Naive thymus-derived CD8-positive, alpha-beta T cell (primary cell): ENCODE measurements around the gene SSX1. TPM values are rescaled to one million over a fixed set of nuclear protein-coding genes. Genes with fewer than 3 reads are reported as not detected.
"Not testable (repeated sequence)": the region's sequence is repeated elsewhere in the genome, so short reads cannot be mapped to it uniquely, and the experiment has no call there.

Experiments used
- ATAC-seq, 2 donors: fragments of 150-1000 bp; cut with Tn5 transposase in 1 of 2; sonication (Bioruptor Pico), chemical (Tn5 transposase) in 1 of 2; 1 replicate in 1 of 2; 2 replicates in 1 of 2; pipeline ENCODE4 v1.10.0; 2021; ENCODE audit warnings: mild to moderate bottlenecking in 2 of 2, moderate library complexity in 2 of 2
- POLR2A ChIA-PET: fragments of 350-600 bp; sonication (Branson Sonifier 250); formaldehyde crosslinking; loops from one replicate; lab custom pipeline; 2021; ENCODE audit warnings: antibody characterized with exemption; lab: Charles Lee
- DNase-seq, 10 donors: peaks; one replicate each; pipeline versions ENCODE4 v3.0.0 to v3.0.0-alpha.2; 2020 to 2022
- H3K27ac Mint-ChIP-seq, 10 donors: one replicate each; pipeline ENCODE4 v1.8.0; 2020 to 2022; ENCODE audit warnings: mild to moderate bottlenecking in 10 of 10, mixed read lengths in 10 of 10, moderate library complexity in 4 of 10, inconsistent platforms in 1 of 10
- H3K27me3 Mint-ChIP-seq, 5 donors: one replicate each; pipeline ENCODE4 v1.8.0; 2021 to 2022; ENCODE audit warnings: mixed read lengths in 5 of 5
- H3K36me3 Mint-ChIP-seq, 3 donors: one replicate each; pipeline ENCODE4 v1.8.0; 2020 to 2022; ENCODE audit warnings: mixed read lengths in 3 of 3, mild to moderate bottlenecking in 2 of 3, inconsistent platforms in 1 of 3
- H3K4me1 Mint-ChIP-seq, 4 donors: one replicate each; pipeline ENCODE4 v1.8.0; 2021 to 2022; ENCODE audit warnings: mixed read lengths in 4 of 4
- H3K4me3 Mint-ChIP-seq, 10 donors: one replicate each; pipeline ENCODE4 v1.8.0; 2020 to 2022; ENCODE audit warnings: mild to moderate bottlenecking in 10 of 10, mixed read lengths in 10 of 10, moderate library complexity in 6 of 10, inconsistent platforms in 1 of 10
- H3K9me3 Mint-ChIP-seq, 9 donors: one replicate each; pipeline ENCODE4 v1.8.0; 2020 to 2022; ENCODE audit warnings: mixed read lengths in 9 of 9, mild to moderate bottlenecking in 3 of 9, inconsistent platforms in 1 of 9, moderate library complexity in 1 of 9
- polyA plus RNA-seq, 3 donors: library from polyadenylated mRNA; unstranded; fragments of 300-500 nt; fragmentation: Illumina TruSeq; gene quantifications; one replicate each; pipeline ENCODE4 v1.2.3, GENCODE V29; 2021
- total RNA-seq, 8 experiments: library from RNA in 2 of 8; stranded (reverse) in 2 of 8; gene quantifications; one replicate each; pipeline ENCODE4 v1.2.3 and lab custom pipeline; 2021 to 2026

The SSX1 gene
- total RNA-seq: not detected
- not detected for polyA plus RNA-seq
- total RNA-seq (lab: John Stamatoyannopoulos, UW): 0 reads per million in 6 experiments

DNA sequence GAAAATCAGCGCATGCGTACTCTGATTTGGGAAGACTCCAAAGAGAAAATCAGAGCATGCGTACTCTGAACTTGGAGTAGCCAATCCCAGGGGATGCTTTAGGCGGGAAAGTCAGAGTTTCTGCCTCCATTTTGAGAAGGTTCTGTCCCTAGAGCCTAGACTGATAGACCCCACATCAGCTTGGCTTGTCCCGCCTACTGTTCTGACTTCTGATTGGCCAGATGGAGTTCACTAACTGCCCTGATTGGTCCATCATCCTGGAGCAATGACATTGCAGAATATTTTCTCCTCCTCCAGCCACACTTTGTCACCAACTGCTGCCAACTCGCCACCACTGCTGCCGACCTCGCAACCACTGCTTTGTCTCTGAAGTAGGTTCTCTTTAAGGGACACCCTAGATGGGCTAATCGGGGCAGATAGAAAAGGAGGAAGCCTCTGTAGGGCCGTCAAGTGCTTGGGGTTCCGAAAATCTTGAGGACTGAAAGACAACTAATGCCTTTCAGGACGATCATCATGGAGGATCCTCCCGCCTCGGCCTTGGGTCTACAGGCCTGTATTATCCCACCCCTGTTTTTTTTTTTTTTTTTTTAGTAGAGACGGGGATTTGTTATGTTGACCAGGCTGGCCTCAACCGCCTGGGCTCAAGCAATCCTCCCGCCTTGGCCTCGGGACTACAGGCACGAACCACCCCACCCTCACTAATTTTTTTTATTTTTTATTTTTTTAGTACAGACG, at the start of gene SSX1:
SSX1 (plus strand) TSS at position 331 of the 735 bp plus-strand sequence. CDS start 1,850 bp downstream, outside the sequence.
- POLR2A ChIA-PET, H3K36me3 Mint-ChIP-seq, H3K9me3 Mint-ChIP-seq, H3K4me1 Mint-ChIP-seq, DNase-seq, ATAC-seq, H3K4me3 Mint-ChIP-seq, H3K27me3 Mint-ChIP-seq: not testable (repeated sequence)
- peak within 1 kb of the TSS in 1 of 10 donors; percentile 82 for H3K27ac Mint-ChIP-seq

DNA sequence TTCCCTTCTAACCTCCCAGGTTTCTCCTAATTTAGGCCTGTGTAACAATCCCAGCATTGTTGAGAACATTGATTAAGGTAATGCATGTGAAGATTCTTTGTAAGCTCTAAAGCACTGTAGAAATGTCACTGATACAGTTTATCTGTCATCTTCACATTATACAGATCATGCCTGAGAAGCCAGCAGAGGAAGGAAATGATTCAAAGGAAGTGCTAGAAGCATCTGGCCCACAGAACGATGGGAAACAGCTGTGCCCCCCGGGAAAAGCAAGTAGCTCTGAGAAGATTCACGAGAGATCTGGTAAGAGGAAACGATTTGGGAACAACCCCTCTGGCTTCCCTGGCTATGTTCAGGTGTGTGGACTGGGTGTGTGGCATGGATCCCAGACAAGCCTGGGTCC, 40.9 kb upstream of the SSX1 start:
- H3K27me3 Mint-ChIP-seq, ATAC-seq, H3K36me3 Mint-ChIP-seq, H3K4me3 Mint-ChIP-seq, DNase-seq, POLR2A ChIA-PET, H3K9me3 Mint-ChIP-seq: not testable (repeated sequence)
- Mint-ChIP-seq H3K27ac (peak overlapping the region in 1 of 10 donors; percentile 23), H3K4me1 (peaks cover 6 to 20% (median 11%) of the 10 kb centered on the region in 4 donors)

DNA sequence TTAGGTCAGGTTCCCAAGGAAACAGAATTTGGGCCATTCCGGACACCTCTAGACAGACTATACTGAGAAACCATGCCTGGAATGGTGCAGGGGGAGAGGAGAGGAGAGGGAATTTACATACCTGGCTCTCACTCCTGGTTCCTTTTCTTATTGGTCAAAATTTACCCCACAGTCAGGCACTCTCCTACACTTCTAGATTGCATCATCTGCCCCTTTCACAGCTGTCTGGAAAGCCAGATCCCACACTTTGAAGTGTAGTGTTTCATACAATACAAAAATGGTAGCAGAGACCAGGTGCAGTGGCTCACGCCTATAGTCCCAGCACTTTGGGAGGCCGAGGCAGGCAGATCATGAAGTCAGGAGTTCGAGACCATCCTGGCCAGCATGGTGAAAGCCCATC, 31.0 kb upstream of the SSX1 start:
- H3K4me3 Mint-ChIP-seq, H3K27me3 Mint-ChIP-seq, DNase-seq, POLR2A ChIA-PET, H3K36me3 Mint-ChIP-seq, ATAC-seq, H3K9me3 Mint-ChIP-seq, H3K4me1 Mint-ChIP-seq, H3K27ac Mint-ChIP-seq: not testable (repeated sequence)

GRCh38 chrX:48252945-48253344, 2.2 kb upstream of the SSX1 start:
- H3K4me1 Mint-ChIP-seq, H3K27ac Mint-ChIP-seq, H3K9me3 Mint-ChIP-seq, DNase-seq, H3K27me3 Mint-ChIP-seq, POLR2A ChIA-PET, H3K4me3 Mint-ChIP-seq, ATAC-seq, H3K36me3 Mint-ChIP-seq: not testable (repeated sequence)

- H3K4me3 Mint-ChIP-seq, DNase-seq, H3K4me1 Mint-ChIP-seq, H3K36me3 Mint-ChIP-seq, H3K27me3 Mint-ChIP-seq, H3K27ac Mint-ChIP-seq, ATAC-seq, H3K9me3 Mint-ChIP-seq, POLR2A ChIA-PET: not testable (repeated sequence)
Observed at GRCh38 chrX:48274365-48274764, 19.2 kb downstream of the SSX1 start.

DNA sequence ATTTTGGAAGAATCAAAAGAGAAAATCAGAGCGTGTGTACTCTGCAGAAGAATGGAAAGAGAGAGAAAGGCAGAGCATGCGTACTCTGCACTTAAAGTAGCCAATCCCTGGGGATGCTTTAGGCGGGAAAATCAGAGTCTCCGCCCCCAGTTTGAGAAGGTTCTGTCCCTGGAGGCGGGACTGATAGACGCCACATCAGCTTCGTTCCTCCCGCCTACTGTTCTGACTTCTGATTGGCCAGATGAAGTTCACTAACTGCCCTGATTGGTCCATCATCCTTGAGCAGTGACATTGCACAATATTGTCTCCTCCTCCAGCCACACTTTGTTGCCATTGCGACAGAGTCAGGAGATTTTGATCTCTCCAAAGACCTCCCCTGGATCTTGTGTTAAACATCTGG, 23.8 kb downstream of the SSX1 start:
- DNase-seq: no peak
- Mint-ChIP-seq H3K27me3 (peaks cover 0 to 4% (median 0%) of the 10 kb centered on the region in 5 donors), H3K4me1 (no peaks in the 10 kb centered on the region), H3K27ac (no peak overlapping the region), H3K4me3 (no peak overlapping the region), H3K9me3 (no peaks in the 10 kb centered on the region), H3K36me3 (no peaks in the 10 kb centered on the region)
- POLR2A ChIA-PET: no interaction called here
- no peak for ATAC-seq

- H3K36me3 Mint-ChIP-seq, H3K27ac Mint-ChIP-seq, DNase-seq, POLR2A ChIA-PET, H3K4me3 Mint-ChIP-seq, ATAC-seq, H3K27me3 Mint-ChIP-seq, H3K4me1 Mint-ChIP-seq, H3K9me3 Mint-ChIP-seq: not testable (repeated sequence)
Observed at GRCh38 chrX:48280729-48281128, 25.5 kb downstream of the SSX1 start.

GRCh38 chrX:48306175-48306574, 51.0 kb downstream of the SSX1 start:
- H3K4me1 Mint-ChIP-seq: no peaks in the 10 kb centered on the region
- no peak for ATAC-seq
- no peak overlapping the region for H3K27ac Mint-ChIP-seq
- H3K9me3 Mint-ChIP-seq: no peaks in the 10 kb centered on the region
- no peaks in the 10 kb centered on the region for H3K36me3 Mint-ChIP-seq
- POLR2A ChIA-PET: no interaction called here
- no peak for DNase-seq
- no peak overlapping the region for H3K4me3 Mint-ChIP-seq
- H3K27me3 Mint-ChIP-seq: peaks cover 0 to 4% (median 0%) of the 10 kb centered on the region in 5 donors

DNA sequence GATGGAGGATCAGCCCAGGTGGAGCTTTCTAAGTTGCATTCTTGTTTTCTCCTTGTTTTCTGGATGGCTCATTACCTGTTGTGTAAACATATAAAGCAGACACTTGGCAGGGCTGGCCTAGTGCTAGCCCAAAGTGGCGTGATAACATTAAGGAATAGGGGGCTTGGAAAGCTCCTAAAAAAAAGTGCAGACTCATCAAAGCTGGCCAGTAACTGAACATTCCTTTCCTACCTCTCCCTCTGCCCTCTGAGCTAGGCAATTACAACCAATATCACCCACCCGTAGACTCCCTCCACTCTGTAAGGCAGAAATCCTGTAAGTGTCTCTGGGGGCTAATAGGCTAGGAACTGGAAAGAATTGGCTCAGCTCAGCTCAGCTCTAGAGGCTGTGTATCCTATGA, 58.8 kb downstream of the SSX1 start:
- H3K36me3 Mint-ChIP-seq, POLR2A ChIA-PET, DNase-seq, ATAC-seq, H3K27me3 Mint-ChIP-seq, H3K4me1 Mint-ChIP-seq, H3K4me3 Mint-ChIP-seq, H3K9me3 Mint-ChIP-seq: not testable (repeated sequence)
- H3K27ac Mint-ChIP-seq: peak overlapping the region in 1 of 10 donors; percentile 58

Other genes with a start within 250 kb of the SSX1 start
- not detected for gene SPACA5, start 248.4 kb upstream of the SSX1 start, total RNA-seq
- not detected for gene SPACA5, start 248.4 kb upstream of the SSX1 start, polyA plus RNA-seq
- 1 to 10 TPM; 5.2 to 5.8 TPM for gene ZNF630, start 183.8 kb upstream of the SSX1 start, total RNA-seq
- gene ZNF630, start 183.8 kb upstream of the SSX1 start, polyA plus RNA-seq: 1 to 10 TPM in 1 of 3 donors, under 1 TPM in 2; 0.32 to 2.1 (median 0.77) TPM
- not detected for gene SPACA5B, start 124.8 kb upstream of the SSX1 start, total RNA-seq
- not detected for gene SPACA5B, start 124.8 kb upstream of the SSX1 start, polyA plus RNA-seq
- gene SSX5, start 58.6 kb upstream of the SSX1 start, total RNA-seq: not detected
- gene SSX5, start 58.6 kb upstream of the SSX1 start, polyA plus RNA-seq: not detected
- not detected for gene SSX3, start 101.3 kb downstream of the SSX1 start, total RNA-seq
- gene SSX3, start 101.3 kb downstream of the SSX1 start, polyA plus RNA-seq: not detected
- gene SSX4, start 128.1 kb downstream of the SSX1 start, total RNA-seq: not detected
- gene SSX4, start 128.1 kb downstream of the SSX1 start, polyA plus RNA-seq: not detected
- not detected for gene SSX4B, start 156.6 kb downstream of the SSX1 start, total RNA-seq
- gene SSX4B, start 156.6 kb downstream of the SSX1 start, polyA plus RNA-seq: not detected
- 10 to 100 TPM; 17.0 to 18.2 TPM for gene SLC38A5, start 214.9 kb downstream of the SSX1 start, total RNA-seq
- gene SLC38A5, start 214.9 kb downstream of the SSX1 start, polyA plus RNA-seq: 10 to 100 TPM; 11.9 to 18.6 (median 14.0) TPM
- 10 to 100 TPM; 50.6 to 53.0 TPM for gene FTSJ1, start 220.8 kb downstream of the SSX1 start, total RNA-seq
- gene FTSJ1, start 220.8 kb downstream of the SSX1 start, polyA plus RNA-seq: 10 to 100 TPM; 61.5 to 63.4 (median 62.3) TPM